ENCODE results near the gene FOXP1. TPM values are rescaled to one million over a fixed set of nuclear protein-coding genes. Genes with fewer than 3 reads are reported as not detected.

The FOXP1 gene
- total and polyA plus RNA-seq, 2 of the 8 experiments (the other 6 are each of a cell fraction or from before 2014, with no cell fraction given): 13.9 to 25.4 TPM

DNA sequence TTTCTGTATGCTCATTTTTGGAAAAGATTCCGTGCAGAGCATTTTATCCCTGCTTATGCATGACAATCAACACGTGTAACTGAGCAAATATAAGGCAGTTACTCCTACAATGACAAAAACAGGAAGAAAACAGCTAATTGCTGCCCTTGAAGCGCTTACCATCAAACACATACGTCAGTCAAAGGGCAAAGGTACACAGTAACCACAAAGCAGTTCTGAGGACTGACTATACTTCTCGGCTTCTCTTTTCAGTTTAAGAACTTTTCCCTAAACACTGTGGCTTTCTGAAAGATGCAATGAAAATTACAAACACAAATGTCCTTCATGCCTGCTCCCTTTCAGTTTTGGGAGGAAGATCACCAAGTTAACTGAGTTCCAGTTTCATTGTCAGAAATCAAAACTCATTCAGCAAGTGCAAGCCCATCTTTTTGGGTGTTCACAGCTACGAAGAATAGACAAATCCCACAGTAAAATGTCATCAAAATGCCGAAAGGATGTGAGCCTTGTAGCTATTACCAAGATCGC is 602.8 kb downstream of the FOXP1 start:
- DNase-seq (ENCODE audit: low read depth in 1 of 2, low spot score in 2 of 2): no peak
- no peak overlapping the region for H2AFZ ChIP-seq (ENCODE audit: low read length)
- 92% methylated on average over 8 of the region's 8 CpGs; no CpG with 5 or more reads in 1 of the 2 experiments for WGBS, 2 experiments (ENCODE audit: extremely low coverage in 1 of 2, insufficient coverage in 1 of 2, insufficient read length in 1 of 2, insufficient replicate concordance in 2 of 2, low coverage in 1 of 2, low lambda C conversion rate in 2 of 2, missing lambda C conversion rate in 1 of 2)
- H3K4me1 ChIP-seq (replicated peaks in 1 of 4; ENCODE audit: control insufficient read depth in 3 of 4, insufficient read depth in 4 of 4, low read length in 3 of 4): peaks cover 0 to 12% (median 5%) of the 10 kb centered on the region in 4 experiments; a peak in 5 of 7 replicates
- no peak overlapping the region for H4K91ac ChIP-seq (replicated peaks; ENCODE audit: insufficient read length, low read length)
- no peaks in the 10 kb centered on the region for H3K9me3 ChIP-seq (ENCODE audit: insufficient read depth in 2 of 2, low read depth in 1 of 2, low read length in 1 of 2)
- no peak overlapping the region for H4K8ac ChIP-seq (ENCODE audit: extremely low read depth, insufficient read depth, low read length)
- no peak overlapping the region for H2AK5ac ChIP-seq (ENCODE audit: low read depth, low read length)
- H3K27me3 ChIP-seq (replicated peaks in 1 of 4; ENCODE audit: control insufficient read depth in 3 of 4, extremely low read depth in 1 of 4, insufficient read depth in 3 of 4, low read length in 3 of 4): no peaks in the 10 kb centered on the region
- H3K27ac ChIP-seq (ENCODE audit: low read depth, low read length): no peak overlapping the region
- POLR2A ChIA-PET (ENCODE audit: partially characterized antibody): no interaction called here
- H3K23me2 ChIP-seq (ENCODE audit: low read depth, low read length): no peaks in the 10 kb centered on the region
- CTCF ChIA-PET (ENCODE audit: partially characterized antibody): interaction anchor here (0.6 to 1.2 kb wide), 2 partner anchors 10 to 408 kb away, joined by 3 to 4 read pairs; no protein-coding TSS in a partner anchor
- no peak overlapping the region for H3K56ac ChIP-seq (replicated peaks; ENCODE audit: insufficient read length, low read depth, low read length)
- no peak overlapping the region for H4K5ac ChIP-seq (ENCODE audit: insufficient read length, low read depth, low read length)
- no peak overlapping the region for H3K18ac ChIP-seq (ENCODE audit: extremely low read depth, low read length)
- H3K36me3 ChIP-seq (ENCODE audit: control insufficient read depth in 2 of 4, insufficient read depth in 4 of 4, low read length in 3 of 4): peaks cover 3 to 23% (median 12%) of the 10 kb centered on the region in 4 experiments; a peak in 7 of 8 replicates
- TF ChIP-seq JUND (IDR thresholded peaks at IDR 0.05; ENCODE audit: low read length) (no peak), TCF12 (IDR thresholded peaks at IDR 0.05; ENCODE audit: low read depth, low read length) (no peak), SAP30 (IDR thresholded peaks at IDR 0.05; ENCODE audit: insufficient read depth, insufficient replicate concordance, low read length) (no peak), EGR1 (IDR thresholded peaks at IDR 0.05; ENCODE audit: borderline replicate concordance, low read depth, low read length) (no peak), SIRT6 (IDR thresholded peaks at IDR 0.05; ENCODE audit: low read length) (no peak), POLR2A (IDR thresholded peaks at IDR 0.05; ENCODE audit: control extremely low read depth in 1 of 2, low read depth in 2 of 2, low read length in 2 of 2) (no peak)
- H3K9ac ChIP-seq (replicated peaks in 1 of 4; ENCODE audit: extremely low read depth in 1 of 4, low read depth in 3 of 4, low read length in 3 of 4): peak overlapping the region in 1 of 4 experiments; percentile 61; a peak in 1 of 7 replicates
- H3K4me3 ChIP-seq (ENCODE audit: extremely low read depth in 1 of 4, insufficient read depth in 2 of 4, low read depth in 3 of 4, low read length in 4 of 4): no peak overlapping the region
- no peaks in the 10 kb centered on the region for H3K79me2 ChIP-seq (ENCODE audit: control insufficient read depth in 1 of 2, insufficient read depth in 2 of 2, low read length in 2 of 2)
- no peak overlapping the region for H3K4ac ChIP-seq (replicated peaks; ENCODE audit: insufficient read length, low read depth, low read length)
- FAIRE-seq: no peak
- no peak overlapping the region for H2BK5ac ChIP-seq (ENCODE audit: low read depth, low read length)
- H4K20me1 ChIP-seq (replicated peaks in 1 of 2; ENCODE audit: control insufficient read depth in 1 of 2, insufficient read depth in 2 of 2, low read length in 2 of 2): no peaks in the 10 kb centered on the region
- H3K14ac ChIP-seq (ENCODE audit: insufficient read length): no peak overlapping the region
- no peak overlapping the region for H2BK120ac ChIP-seq (replicated peaks; ENCODE audit: low read depth, low read length)
- H3K4me2 ChIP-seq (ENCODE audit: insufficient read depth in 1 of 2, low read depth in 2 of 2, low read length in 2 of 2): no peak overlapping the region
- H3K79me1 ChIP-seq (ENCODE audit: low read depth, low read length): no peaks in the 10 kb centered on the region
- no peak overlapping the region for H3K23ac ChIP-seq (ENCODE audit: insufficient read length)
- H2BK20ac ChIP-seq (ENCODE audit: low read length): no peak overlapping the region
- H2BK12ac ChIP-seq (ENCODE audit: low read depth, low read length): no peak overlapping the region
- H2BK15ac ChIP-seq (ENCODE audit: low read length): no peak overlapping the region

Measured in H1 (cell line).